ENCODE measurements around the gene CMTR2.

DNA sequence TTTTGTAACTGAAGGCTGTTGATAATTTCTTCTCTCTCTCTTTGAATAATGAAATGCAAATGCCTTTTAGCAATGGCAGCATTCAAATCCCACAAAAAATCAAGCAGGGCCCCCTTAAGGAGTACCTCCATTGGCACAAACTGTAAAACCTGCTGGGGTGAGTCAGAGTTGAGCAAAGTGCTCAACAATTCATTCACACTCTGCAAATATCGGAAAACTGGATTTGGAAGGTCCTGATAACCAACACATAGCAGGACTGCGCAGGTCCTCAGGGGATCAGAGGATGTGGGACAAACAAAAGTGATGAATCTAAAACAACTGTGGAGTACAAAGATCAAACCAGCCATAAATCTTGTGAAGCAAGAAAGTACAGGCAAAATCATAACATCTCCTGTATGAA is 5.6 kb downstream of the CMTR2 start:
- TF ChIP-seq REST (IDR thresholded peaks at IDR 0.05; ENCODE audit: unreplicated experiment) (no peak), EZH2 (IDR thresholded peaks at IDR 0.05; ENCODE audit: low read depth, unreplicated experiment) (no peak), CTCF (conservative IDR thresholded peaks at IDR 0.05; ENCODE audit: low read depth in 2 of 2) (no peak), EZH2phosphoT487 (IDR thresholded peaks at IDR 0.05; ENCODE audit: unreplicated experiment) (no peak), ETS1 (IDR thresholded peaks at IDR 0.05) (no peak), POLR2AphosphoS5 (IDR thresholded peaks at IDR 0.05; ENCODE audit: low read depth) (no peak), JUNB (IDR thresholded peaks at IDR 0.05; ENCODE audit: unreplicated experiment) (no peak)
